ENCODE measurements around the gene ABLIM3.

DNA sequence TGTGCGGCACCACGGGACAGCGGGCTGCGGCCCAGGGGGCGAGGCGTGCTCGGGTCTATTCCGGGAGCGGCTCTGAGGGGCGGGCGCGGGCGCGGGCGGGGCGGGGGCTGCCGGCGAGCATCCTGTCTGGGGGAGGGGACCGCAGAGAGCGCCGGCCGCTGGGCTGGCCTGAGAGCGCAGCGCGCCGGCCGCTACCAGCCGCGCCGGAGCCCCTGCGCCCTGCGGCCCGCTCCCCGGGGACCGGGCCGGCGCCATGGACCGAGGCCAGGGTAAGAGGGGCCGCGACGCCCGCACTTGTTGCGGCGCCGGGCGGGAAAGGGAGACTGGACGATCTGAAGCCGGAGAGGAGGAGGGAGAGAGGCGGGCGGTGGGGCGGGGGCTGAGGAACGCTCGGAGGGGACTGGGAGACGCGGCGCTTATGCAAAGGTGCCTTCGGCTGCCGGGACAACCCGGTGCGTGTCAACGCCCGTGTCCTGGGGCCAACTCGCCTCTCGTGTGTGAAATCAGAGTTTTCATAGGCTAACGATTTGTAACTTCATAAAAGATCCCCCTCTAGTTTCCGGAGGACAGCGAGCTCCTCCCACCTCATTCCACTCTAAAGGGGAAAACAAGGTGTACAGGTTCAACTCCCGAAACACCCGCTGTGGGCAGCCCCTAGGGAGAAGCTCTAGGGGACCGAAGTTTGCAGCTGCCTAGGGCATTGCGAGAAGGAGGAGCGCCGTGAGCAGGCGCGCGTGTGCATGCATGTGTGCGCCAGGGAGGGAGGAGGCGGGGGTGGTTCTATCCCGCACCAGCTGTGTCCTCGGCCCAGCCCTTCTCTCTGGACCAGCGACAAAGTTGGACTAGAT is 130.6 kb downstream of the ABLIM3 start, which contains the start of gene AFAP1L1:
- TF ChIP-seq, protein P1, sequence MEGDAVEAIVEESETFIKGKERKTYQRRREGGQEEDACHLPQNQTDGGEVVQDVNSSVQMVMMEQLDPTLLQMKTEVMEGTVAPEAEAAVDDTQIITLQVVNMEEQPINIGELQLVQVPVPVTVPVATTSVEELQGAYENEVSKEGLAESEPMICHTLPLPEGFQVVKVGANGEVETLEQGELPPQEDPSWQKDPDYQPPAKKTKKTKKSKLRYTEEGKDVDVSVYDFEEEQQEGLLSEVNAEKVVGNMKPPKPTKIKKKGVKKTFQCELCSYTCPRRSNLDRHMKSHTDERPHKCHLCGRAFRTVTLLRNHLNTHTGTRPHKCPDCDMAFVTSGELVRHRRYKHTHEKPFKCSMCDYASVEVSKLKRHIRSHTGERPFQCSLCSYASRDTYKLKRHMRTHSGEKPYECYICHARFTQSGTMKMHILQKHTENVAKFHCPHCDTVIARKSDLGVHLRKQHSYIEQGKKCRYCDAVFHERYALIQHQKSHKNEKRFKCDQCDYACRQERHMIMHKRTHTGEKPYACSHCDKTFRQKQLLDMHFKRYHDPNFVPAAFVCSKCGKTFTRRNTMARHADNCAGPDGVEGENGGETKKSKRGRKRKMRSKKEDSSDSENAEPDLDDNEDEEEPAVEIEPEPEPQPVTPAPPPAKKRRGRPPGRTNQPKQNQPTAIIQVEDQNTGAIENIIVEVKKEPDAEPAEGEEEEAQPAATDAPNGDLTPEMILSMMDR (IDR thresholded peaks at IDR 0.05; ENCODE audit: poor library complexity, severe bottlenecking) = no peak
- TF ChIP-seq SMC3 (conservative IDR thresholded peaks at IDR 0.05; ENCODE audit: poor library complexity) (no peak), EP300 (conservative IDR thresholded peaks at IDR 0.05; ENCODE audit: poor library complexity, severe bottlenecking) (no peak), MXI1 (conservative IDR thresholded peaks at IDR 0.05; ENCODE audit: poor library complexity, severe bottlenecking) (no peak), POLR2AphosphoS5 (IDR thresholded peaks at IDR 0.05) (no peak), TAF1 (IDR thresholded peaks at IDR 0.05; ENCODE audit: low read depth) (no peak), EZH2 (IDR thresholded peaks at IDR 0.05; ENCODE audit: borderline replicate concordance, insufficient read depth, low read length, poor library complexity, severe bottlenecking) (no peak), RAD21 (conservative IDR thresholded peaks at IDR 0.05) (no peak)
- TF ChIP-seq, protein P2, sequence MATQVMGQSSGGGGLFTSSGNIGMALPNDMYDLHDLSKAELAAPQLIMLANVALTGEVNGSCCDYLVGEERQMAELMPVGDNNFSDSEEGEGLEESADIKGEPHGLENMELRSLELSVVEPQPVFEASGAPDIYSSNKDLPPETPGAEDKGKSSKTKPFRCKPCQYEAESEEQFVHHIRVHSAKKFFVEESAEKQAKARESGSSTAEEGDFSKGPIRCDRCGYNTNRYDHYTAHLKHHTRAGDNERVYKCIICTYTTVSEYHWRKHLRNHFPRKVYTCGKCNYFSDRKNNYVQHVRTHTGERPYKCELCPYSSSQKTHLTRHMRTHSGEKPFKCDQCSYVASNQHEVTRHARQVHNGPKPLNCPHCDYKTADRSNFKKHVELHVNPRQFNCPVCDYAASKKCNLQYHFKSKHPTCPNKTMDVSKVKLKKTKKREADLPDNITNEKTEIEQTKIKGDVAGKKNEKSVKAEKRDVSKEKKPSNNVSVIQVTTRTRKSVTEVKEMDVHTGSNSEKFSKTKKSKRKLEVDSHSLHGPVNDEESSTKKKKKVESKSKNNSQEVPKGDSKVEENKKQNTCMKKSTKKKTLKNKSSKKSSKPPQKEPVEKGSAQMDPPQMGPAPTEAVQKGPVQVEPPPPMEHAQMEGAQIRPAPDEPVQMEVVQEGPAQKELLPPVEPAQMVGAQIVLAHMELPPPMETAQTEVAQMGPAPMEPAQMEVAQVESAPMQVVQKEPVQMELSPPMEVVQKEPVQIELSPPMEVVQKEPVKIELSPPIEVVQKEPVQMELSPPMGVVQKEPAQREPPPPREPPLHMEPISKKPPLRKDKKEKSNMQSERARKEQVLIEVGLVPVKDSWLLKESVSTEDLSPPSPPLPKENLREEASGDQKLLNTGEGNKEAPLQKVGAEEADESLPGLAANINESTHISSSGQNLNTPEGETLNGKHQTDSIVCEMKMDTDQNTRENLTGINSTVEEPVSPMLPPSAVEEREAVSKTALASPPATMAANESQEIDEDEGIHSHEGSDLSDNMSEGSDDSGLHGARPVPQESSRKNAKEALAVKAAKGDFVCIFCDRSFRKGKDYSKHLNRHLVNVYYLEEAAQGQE (IDR thresholded peaks at IDR 0.05; ENCODE audit: borderline replicate concordance) = no peak
